Stomach (tissue), 4 donors: ENCODE measurements around the gene BID.

Experiments
- CTCF ChIP-seq, 7 experiments: fragments of 450-650 bp in 4 of 7; fragments of 200-600 bp in 3 of 7; sonication (generic) in 3 of 7; IDR thresholded peaks; one replicate each; pipeline ENCODE4 v1.5.1; 2016 to 2019; ENCODE audit warnings: antibody characterized with exemption in 7 of 7, control low read depth in 2 of 7, mild to moderate bottlenecking in 1 of 7
- POLR2AphosphoS5 ChIP-seq, 3 donors: sonication (generic); formaldehyde crosslinking; IDR thresholded peaks; one replicate each; pipeline ENCODE4 v1.6.1; 2016; ENCODE audit warnings: antibody characterized with exemption in 3 of 3

- TF ChIP-seq CTCF (IDR thresholded peaks at IDR 0.05) (no peak), POLR2AphosphoS5 (IDR thresholded peaks at IDR 0.05) (no peak)
Observed at GRCh38 chr22:17818180-17818579, 43.9 kb upstream of the BID start.
